H9 (cell line): ENCODE results near the gene BHLHA15. TPM values are rescaled to one million over a fixed set of nuclear protein-coding genes. Genes with fewer than 3 reads are reported as not detected.

ENCODE experiments used
- DNase-seq: peaks from one replicate; pipeline ENCODE4 v3.0.0-alpha.2; 2017
- H2AFZ ChIP-seq: one replicate; pipeline ENCODE4 v1.6.1; 2013; ENCODE audit warnings: mild to moderate bottlenecking, low read length, control low read depth, moderate library complexity
- H2AK5ac ChIP-seq: 2 replicates; pipeline ENCODE4 v1.6.1; 2013; ENCODE audit warnings: low read length, control low read depth, mixed read lengths; ENCODE audit not compliant: insufficient read length
- H2BK120ac ChIP-seq: one replicate; pipeline ENCODE4 v1.6.1; 2013; ENCODE audit warnings: low read depth, mild to moderate bottlenecking, low read length, control low read depth, inconsistent platforms; ENCODE audit not compliant: poor library complexity, severe bottlenecking
- H2BK12ac ChIP-seq: 2 replicates; pipeline ENCODE4 v1.6.1; 2013; ENCODE audit warnings: low read length, control low read depth, mixed read lengths, low read depth; ENCODE audit not compliant: insufficient read length
- H2BK15ac ChIP-seq: 2 replicates; pipeline ENCODE4 v1.6.1; 2013; ENCODE audit warnings: low read depth, low read length, control low read depth
- H2BK20ac ChIP-seq: one replicate; pipeline ENCODE4 v1.6.1; 2013; ENCODE audit warnings: low read depth, mild to moderate bottlenecking, low read length, control low read depth, inconsistent platforms; ENCODE audit not compliant: poor library complexity, severe bottlenecking
- H2BK5ac ChIP-seq: 2 replicates; pipeline ENCODE4 v1.6.1; 2013; ENCODE audit warnings: low read length, control low read depth, mixed read lengths; ENCODE audit not compliant: insufficient read length
- H3K14ac ChIP-seq: 2 replicates; pipeline ENCODE4 v1.6.1; 2013; ENCODE audit warnings: low read length, control low read depth; ENCODE audit not compliant: insufficient read depth
- H3K18ac ChIP-seq: 2 replicates; pipeline ENCODE4 v1.6.1; 2013; ENCODE audit warnings: low read depth, mild to moderate bottlenecking, mixed read lengths, low read length, control low read depth; ENCODE audit not compliant: insufficient read length
- H3K23ac ChIP-seq: 2 replicates; pipeline ENCODE4 v1.6.1; 2013; ENCODE audit warnings: low read length, control low read depth, mixed read lengths, low read depth; ENCODE audit not compliant: insufficient read length
- H3K23me2 ChIP-seq: 2 replicates; pipeline ENCODE4 v1.6.1; 2013; ENCODE audit warnings: low read depth, mild to moderate bottlenecking, mixed read lengths, low read length, control low read depth; ENCODE audit not compliant: insufficient read length, poor library complexity, severe bottlenecking
- H3K27ac ChIP-seq: 2 replicates; pipeline ENCODE4 v1.5.1; 2013; ENCODE audit warnings: low read length, control low read depth, mixed read lengths, low read depth; ENCODE audit not compliant: insufficient read length
- H3K27me3 ChIP-seq: 2 replicates; pipeline ENCODE4 v1.6.1; 2013; ENCODE audit warnings: low read length, control low read depth, inconsistent platforms; ENCODE audit not compliant: insufficient read depth
- H3K4ac ChIP-seq: 2 replicates; pipeline ENCODE4 v1.6.1; 2013; ENCODE audit warnings: low read depth, mild to moderate bottlenecking, control low read depth, inconsistent platforms, low read length, moderate library complexity
- H3K4me1 ChIP-seq: 2 replicates; pipeline ENCODE4 v1.6.1; 2013; ENCODE audit warnings: low read length, control low read depth, inconsistent platforms; ENCODE audit not compliant: insufficient read depth
- H3K4me2 ChIP-seq: 2 replicates; pipeline ENCODE4 v1.6.1; 2013; ENCODE audit warnings: low read length, control low read depth, mixed read lengths; ENCODE audit not compliant: insufficient read length, insufficient read depth
- H3K56ac ChIP-seq: 2 replicates; pipeline ENCODE4 v1.6.1; 2013; ENCODE audit warnings: low read depth, mild to moderate bottlenecking, mixed read lengths, low read length, control low read depth; ENCODE audit not compliant: insufficient read length
- H3K79me1 ChIP-seq: 2 replicates; pipeline ENCODE4 v1.6.1; 2013; ENCODE audit warnings: low read depth, mild to moderate bottlenecking, moderate library complexity, low read length, control low read depth, inconsistent platforms; ENCODE audit not compliant: insufficient read depth, poor library complexity, severe bottlenecking
- H3K79me2 ChIP-seq: 2 replicates; pipeline ENCODE4 v1.6.1; 2013; ENCODE audit warnings: low read length, control low read depth, inconsistent platforms; ENCODE audit not compliant: insufficient read depth
- H3K9ac ChIP-seq: 2 replicates; pipeline ENCODE4 v1.6.1; 2013; ENCODE audit warnings: low read length, control low read depth, mixed read lengths; ENCODE audit not compliant: insufficient read length; ENCODE audit errors: extremely low read depth
- H3K9me3 ChIP-seq: one replicate; pipeline ENCODE4 v1.6.1; 2013; ENCODE audit warnings: low read depth, low read length, inconsistent platforms; ENCODE audit not compliant: control insufficient read depth
- H3T11ph ChIP-seq: one replicate; pipeline ENCODE4 v1.6.1; 2013; ENCODE audit warnings: mild to moderate bottlenecking, low read length, control low read depth, inconsistent platforms
- H4K20me1 ChIP-seq: one replicate; pipeline ENCODE4 v1.6.1; 2013; ENCODE audit not compliant: control insufficient read depth, insufficient read length, insufficient read depth
- H4K5ac ChIP-seq: 2 replicates; pipeline ENCODE4 v1.6.1; 2013; ENCODE audit warnings: low read depth, mild to moderate bottlenecking, mixed read lengths, low read length, control low read depth; ENCODE audit not compliant: insufficient read length
- H4K8ac ChIP-seq: replicated peaks from 2 replicates; pipeline ENCODE4 v1.6.1; 2013; ENCODE audit warnings: low read length, control low read depth, mixed read lengths, low read depth; ENCODE audit not compliant: insufficient read length
- H4K91ac ChIP-seq: 2 replicates; pipeline ENCODE4 v1.6.1; 2013; ENCODE audit warnings: low read depth, mild to moderate bottlenecking, moderate library complexity, mixed read lengths, low read length, control low read depth; ENCODE audit not compliant: insufficient read length
- H3K27ac Mint-ChIP-seq, 3 experiments: 2 replicates in 2 of 3; 3 replicates in 1 of 3; pipeline ENCODE4 v1.8.0; 2020 to 2021; ENCODE audit warnings: mixed read lengths in 3 of 3, mild to moderate bottlenecking in 1 of 3, moderate library complexity in 1 of 3
- H3K27me3 Mint-ChIP-seq: 2 replicates; pipeline ENCODE4 v1.8.0; 2021; ENCODE audit warnings: low read depth, mild to moderate bottlenecking, moderate library complexity, mixed read lengths
- H3K36me3 Mint-ChIP-seq, 3 experiments: 2 replicates in 2 of 3; 3 replicates in 1 of 3; pipeline ENCODE4 v1.8.0; 2020 to 2021; ENCODE audit warnings: low read depth in 3 of 3, mixed read lengths in 3 of 3; ENCODE audit not compliant: insufficient read depth in 1 of 3
- H3K4me1 Mint-ChIP-seq, 2 experiments: 2 replicates each; pipeline ENCODE4 v1.8.0; 2020; ENCODE audit warnings: mixed read lengths in 2 of 2
- H3K4me3 Mint-ChIP-seq, 2 experiments: 2 replicates in 1 of 2; 3 replicates in 1 of 2; pipeline ENCODE4 v1.8.0; 2020 to 2021; ENCODE audit warnings: mild to moderate bottlenecking in 2 of 2, mixed read lengths in 2 of 2, moderate library complexity in 1 of 2
- H3K9me3 Mint-ChIP-seq, 2 experiments: 2 replicates in 1 of 2; 3 replicates in 1 of 2; pipeline ENCODE4 v1.8.0; 2020; ENCODE audit warnings: mild to moderate bottlenecking in 2 of 2, mixed read lengths in 2 of 2, moderate library complexity in 1 of 2
- CTCF ChIP-seq: fragments of 200-600 bp; sonication (generic); conservative IDR thresholded peaks from 3 replicates; pipeline ENCODE4 v1.8.0; 2021; ENCODE audit warnings: antibody characterized with exemption, mild to moderate bottlenecking
- WGBS: extraction: QIAGEN DNeasy Blood & Tissue Kit; methylation state at CpG from one replicate; pipeline ENCODE4 v1.1.7; 2013; ENCODE audit warnings: missing lambda C conversion rate, low lambda C conversion rate, mixed read lengths; ENCODE audit not compliant: insufficient read length; ENCODE audit errors: extremely low coverage; 5-methylcytosine and 5-hydroxymethylcytosine counted together
- total RNA-seq: library from RNA; stranded (reverse); gene quantifications from 2 replicates; pipeline ENCODE4 v1.2.1, GENCODE V29; 2021

The BHLHA15 gene
- total RNA-seq, 1 experiment from 2014 or later, result 1.4 TPM

- no peaks in the 10 kb centered on the region for H3K79me2 ChIP-seq
- no peaks in the 10 kb centered on the region for H3K4me1 Mint-ChIP-seq
- H3K4ac ChIP-seq, result no peak overlapping the region
- no peak overlapping the region for H4K91ac ChIP-seq
- no peak overlapping the region for H2AK5ac ChIP-seq
- H3K56ac ChIP-seq, result no peak overlapping the region
- H3K79me1 ChIP-seq, result no peaks in the 10 kb centered on the region
- TF ChIP-seq CTCF, result no peak
- no peaks in the 10 kb centered on the region for H3K23me2 ChIP-seq
- no peaks in the 10 kb centered on the region for H3K27me3 Mint-ChIP-seq
- no peak overlapping the region for H3K4me2 ChIP-seq
- no peaks in the 10 kb centered on the region for H3K4me1 ChIP-seq
- no peak overlapping the region for H3K23ac ChIP-seq
- peaks cover 26 to 59% (median 45%) of the 10 kb centered on the region in 3 experiments; a peak in 6 of 7 replicates for H3K36me3 Mint-ChIP-seq
- H2BK5ac ChIP-seq, result no peak overlapping the region
- H3K9me3 Mint-ChIP-seq, result no peaks in the 10 kb centered on the region
- no CpG with 5 or more reads among the region's 11 CpGs for WGBS
- no peak overlapping the region for H3K18ac ChIP-seq
- H4K8ac ChIP-seq, result no peak overlapping the region
- no peak overlapping the region for H4K5ac ChIP-seq
- no peak overlapping the region for H3K4me3 Mint-ChIP-seq
- H3K9me3 ChIP-seq, result no peaks in the 10 kb centered on the region
- H2BK15ac ChIP-seq, result no peak overlapping the region
- no peaks in the 10 kb centered on the region for H3K27me3 ChIP-seq
- H2BK120ac ChIP-seq, result no peak overlapping the region
- H3K9ac ChIP-seq, result no peak overlapping the region
- no peak overlapping the region for H2BK12ac ChIP-seq
- H2AFZ ChIP-seq, result no peak overlapping the region
- H3K27ac ChIP-seq, result no peak overlapping the region
- H3T11ph ChIP-seq, result no peak overlapping the region
- no peak for DNase-seq
- no peaks in the 10 kb centered on the region for H4K20me1 ChIP-seq
- H3K27ac Mint-ChIP-seq, result peak overlapping the region in 2 of 3 experiments; percentile 91 to 93; a peak in 4 of 7 replicates
- no peak overlapping the region; the same call in 1 of the 2 replicates for H3K14ac ChIP-seq
- no peak overlapping the region for H2BK20ac ChIP-seq
These were observed 21.7 kb upstream of the BHLHA15 start for GRCh38 chr7:98189559-98189958.
